Measurements from ENCODE around the gene PDGFB. TPM values are rescaled to one million over a fixed set of nuclear protein-coding genes. Genes with fewer than 3 reads are reported as not detected.

The PDGFB gene
- total and polyA plus RNA-seq, 9 of the 15 experiments (the other 6 are each of a cell fraction or from before 2014, with no cell fraction given) = 0.07 to 4.0 (median 0.48) TPM; not detected in 1

GRCh38 chr22:39209756-39210155, 35.0 kb downstream of the PDGFB start:
- POLR2A ChIA-PET = interaction anchor here (0.6 kb wide), 1 partner anchor 8 kb away, joined by 4 read pairs; no protein-coding TSS in a partner anchor
- Histone ChIP-seq H3K36me3 (ENCODE audit: control insufficient read depth, insufficient read depth, low read length) (no peaks in the 10 kb centered on the region), H2AFZ (ENCODE audit: low read depth, low read length) (no peak overlapping the region), H3K4me1 (replicated peaks in 1 of 2; ENCODE audit: control insufficient read depth in 2 of 2, insufficient read depth in 2 of 2, low read length in 2 of 2) (peaks cover 9 to 14% of the 10 kb centered on the region in 2 experiments; a peak in 3 of 5 replicates), H3K27ac (ENCODE audit: extremely low read depth, low read depth, low read length) (no peak overlapping the region), H3K9me1 (ENCODE audit: control insufficient read depth, insufficient read depth, low read length) (no peaks in the 10 kb centered on the region), H3K4me2 (ENCODE audit: insufficient read depth, low read length) (no peak overlapping the region), H3K27me3 (ENCODE audit: control insufficient read depth in 2 of 2, insufficient read depth in 2 of 2, low read length in 2 of 2) (no peaks in the 10 kb centered on the region), H3K4me3 (no peak overlapping the region), H3K79me2 (ENCODE audit: control insufficient read depth, insufficient read depth, low read length) (no peaks in the 10 kb centered on the region), H3K9me3 (replicated peaks; ENCODE audit: control insufficient read depth, insufficient read depth, low read depth, low read length) (no peaks in the 10 kb centered on the region), H4K20me1 (replicated peaks; ENCODE audit: control insufficient read depth, insufficient read depth, low read length) (no peaks in the 10 kb centered on the region), H3K9ac (ENCODE audit: insufficient read depth in 1 of 2, low read depth in 2 of 2, low read length in 2 of 2) (peak overlapping the region in 1 of 2 experiments; percentile 68; a peak in 2 of 4 replicates)
- DNase-seq (ENCODE audit: extremely low read depth in 1 of 4, low spot score in 3 of 4) (no peak), FAIRE-seq (no peak), ATAC-seq (no peak)
- BruUV-seq (replicated peaks) = no TSS peak
- CTCF ChIA-PET (ENCODE audit: low intra/inter-chr PET ratio) = no interaction called here
- intact Hi-C loops (cut with micrococcal nuclease) = no loop called here
- in situ Hi-C loops (cut with MboI) = no loop called here
- TF ChIP-seq DDX20 (tag; IDR thresholded peaks at IDR 0.05; ENCODE audit: low read depth) (no peak), RCOR1 (IDR thresholded peaks at IDR 0.05; ENCODE audit: borderline replicate concordance in 1 of 2, low read depth in 2 of 2, low read length in 2 of 2) (no peak), CBX3 (IDR thresholded peaks at IDR 0.05; ENCODE audit: borderline replicate concordance in 1 of 2, low read length in 2 of 2) (no peak), NONO (IDR thresholded peaks at IDR 0.05; ENCODE audit: low read depth in 2 of 2, low read length in 1 of 2) (no peak), ZNF780A (CRISPR knock-in tag; IDR thresholded peaks at IDR 0.05) (no peak), MNT (conservative IDR thresholded peaks at IDR 0.05) (no peak), CGGBP1 (CRISPR knock-in tag; IDR thresholded peaks at IDR 0.05) (no peak), ZNF830 (CRISPR knock-in tag; IDR thresholded peaks at IDR 0.05) (no peak)
- WGBS (ENCODE audit: insufficient coverage, low coverage, missing lambda C conversion rate) = 70% methylated on average over 8 of the region's 9 CpGs

Data from K562 (cell line).